Astrocyte (in vitro differentiated cells and primary cell): Measurements from ENCODE around the gene PLPP4. TPM values are rescaled to one million over a fixed set of nuclear protein-coding genes. Genes with fewer than 3 reads are reported as not detected.

Experiments used
- DNase-seq: peaks from one replicate; pipeline ENCODE4 v3.0.0-alpha.2; 2010; ENCODE audit warnings: low read depth
- FAIRE-seq: peaks from 2 replicates; lab custom pipeline; 2011; peaks lifted over from hg19 to GRCh38; lab: Jason Lieb, UNC
- H2AFZ ChIP-seq: 2 replicates; pipeline ENCODE4 v1.6.0; 2012; ENCODE audit warnings: low read depth, low read length, inconsistent platforms
- H3K27ac ChIP-seq: 2 replicates; pipeline ENCODE4 v1.5.1; 2011; ENCODE audit warnings: low read depth, low read length, inconsistent platforms
- H3K27me3 ChIP-seq: 2 replicates; pipeline ENCODE4 v1.6.0; 2011; ENCODE audit warnings: low read length, inconsistent platforms; ENCODE audit not compliant: insufficient read depth
- H3K36me3 ChIP-seq: 2 replicates; pipeline ENCODE4 v1.5.1; 2011; ENCODE audit warnings: low read length, inconsistent platforms; ENCODE audit not compliant: insufficient read depth
- H3K4me1 ChIP-seq: 2 replicates; pipeline ENCODE4 v1.5.1; 2011; ENCODE audit warnings: low read length, inconsistent platforms; ENCODE audit not compliant: insufficient read depth
- H3K4me2 ChIP-seq: 2 replicates; pipeline ENCODE4 v1.6.0; 2012; ENCODE audit warnings: low read length, inconsistent platforms
- H3K4me3 ChIP-seq: 2 replicates; pipeline ENCODE4 v1.5.1; 2011; ENCODE audit warnings: low read depth, mild to moderate bottlenecking, low read length, inconsistent platforms; ENCODE audit not compliant: insufficient read depth
- H3K79me2 ChIP-seq: 2 replicates; pipeline ENCODE4 v1.6.0; 2012; ENCODE audit warnings: mild to moderate bottlenecking, low read length, inconsistent platforms; ENCODE audit not compliant: insufficient read depth
- H3K9ac ChIP-seq: 2 replicates; pipeline ENCODE4 v1.6.0; 2012; ENCODE audit warnings: mild to moderate bottlenecking, low read length, inconsistent platforms
- H3K9me3 ChIP-seq: 2 replicates; pipeline ENCODE4 v1.5.1; 2012; ENCODE audit warnings: low read depth, mild to moderate bottlenecking, low read length, inconsistent platforms; ENCODE audit not compliant: insufficient read depth
- H4K20me1 ChIP-seq: 2 replicates; pipeline ENCODE4 v1.6.0; 2012; ENCODE audit warnings: low read length, inconsistent platforms; ENCODE audit not compliant: insufficient read depth
- H3K27ac Mint-ChIP-seq: one replicate; pipeline ENCODE4 v1.8.0; 2021; ENCODE audit warnings: mild to moderate bottlenecking, mixed read lengths; ENCODE audit not compliant: unreplicated experiment
- H3K27me3 Mint-ChIP-seq: one replicate; pipeline ENCODE4 v1.8.0; 2021; ENCODE audit warnings: low read depth, mixed read lengths; ENCODE audit not compliant: unreplicated experiment
- H3K36me3 Mint-ChIP-seq: one replicate; pipeline ENCODE4 v1.8.0; 2021; ENCODE audit warnings: low read depth, mixed read lengths; ENCODE audit not compliant: unreplicated experiment
- H3K4me1 Mint-ChIP-seq: one replicate; pipeline ENCODE4 v1.8.0; 2021; ENCODE audit warnings: low read depth, mixed read lengths; ENCODE audit not compliant: unreplicated experiment
- H3K4me3 Mint-ChIP-seq: one replicate; pipeline ENCODE4 v1.8.0; 2021; ENCODE audit warnings: mild to moderate bottlenecking, moderate library complexity, mixed read lengths; ENCODE audit not compliant: unreplicated experiment
- H3K9me3 Mint-ChIP-seq: one replicate; pipeline ENCODE4 v1.8.0; 2021; ENCODE audit warnings: mild to moderate bottlenecking, mixed read lengths; ENCODE audit not compliant: unreplicated experiment
- EZH2 ChIP-seq: IDR thresholded peaks from 2 replicates; pipeline ENCODE4 v1.6.1; 2012; ENCODE audit warnings: mild to moderate bottlenecking, low read length, inconsistent platforms; ENCODE audit not compliant: insufficient read depth
- total RNA-seq: library from RNA; stranded (reverse); gene quantifications from 2 replicates; pipeline ENCODE4 v1.2.1, GENCODE V29; 2021
- TF ChIP-seq, protein P1 (sequence below): IDR thresholded peaks from 2 replicates; pipeline ENCODE4 v1.5.1; 2011; ENCODE audit warnings: low read depth, mild to moderate bottlenecking, inconsistent platforms, low read length, moderate library complexity; ENCODE audit not compliant: insufficient read depth

The PLPP4 gene
- total RNA-seq, 1 donor from 2014 or later, result 44.1 TPM

DNA sequence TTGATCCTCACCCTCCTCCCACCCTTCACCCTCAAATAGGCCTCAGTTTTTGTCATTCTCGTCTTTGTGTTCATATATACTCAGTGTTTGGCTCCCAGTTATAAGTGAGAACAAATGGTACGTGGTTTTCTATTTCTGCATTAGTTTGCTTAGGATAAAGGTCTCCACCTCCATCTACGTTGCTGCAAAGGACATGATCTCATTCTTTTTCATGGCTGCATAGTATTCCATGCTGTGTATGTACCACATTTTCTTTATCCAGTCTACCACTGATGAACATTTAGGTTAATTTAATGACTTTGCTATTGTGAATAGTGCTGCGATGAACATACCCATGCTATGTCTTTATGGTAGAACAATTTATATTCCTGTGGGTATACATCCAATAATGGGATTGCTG lies 91.2 kb downstream of the PLPP4 start:
- Histone ChIP-seq H3K9ac (no peak overlapping the region), H2AFZ (no peak overlapping the region), H3K27me3 (no peaks in the 10 kb centered on the region), H3K4me1 (no peaks in the 10 kb centered on the region), H3K4me2 (no peak overlapping the region), H3K4me3 (no peak overlapping the region), H3K36me3 (peaks cover 4% of the 10 kb centered on the region), H4K20me1 (peaks cover 30% of the 10 kb centered on the region), H3K9me3 (no peaks in the 10 kb centered on the region), H3K27ac (no peak overlapping the region), H3K79me2 (no peaks in the 10 kb centered on the region)
- DNase-seq, result no peak
- no peak overlapping the region for H3K4me3 Mint-ChIP-seq
- no peak for TF ChIP-seq EZH2
- TF ChIP-seq, protein P1, sequence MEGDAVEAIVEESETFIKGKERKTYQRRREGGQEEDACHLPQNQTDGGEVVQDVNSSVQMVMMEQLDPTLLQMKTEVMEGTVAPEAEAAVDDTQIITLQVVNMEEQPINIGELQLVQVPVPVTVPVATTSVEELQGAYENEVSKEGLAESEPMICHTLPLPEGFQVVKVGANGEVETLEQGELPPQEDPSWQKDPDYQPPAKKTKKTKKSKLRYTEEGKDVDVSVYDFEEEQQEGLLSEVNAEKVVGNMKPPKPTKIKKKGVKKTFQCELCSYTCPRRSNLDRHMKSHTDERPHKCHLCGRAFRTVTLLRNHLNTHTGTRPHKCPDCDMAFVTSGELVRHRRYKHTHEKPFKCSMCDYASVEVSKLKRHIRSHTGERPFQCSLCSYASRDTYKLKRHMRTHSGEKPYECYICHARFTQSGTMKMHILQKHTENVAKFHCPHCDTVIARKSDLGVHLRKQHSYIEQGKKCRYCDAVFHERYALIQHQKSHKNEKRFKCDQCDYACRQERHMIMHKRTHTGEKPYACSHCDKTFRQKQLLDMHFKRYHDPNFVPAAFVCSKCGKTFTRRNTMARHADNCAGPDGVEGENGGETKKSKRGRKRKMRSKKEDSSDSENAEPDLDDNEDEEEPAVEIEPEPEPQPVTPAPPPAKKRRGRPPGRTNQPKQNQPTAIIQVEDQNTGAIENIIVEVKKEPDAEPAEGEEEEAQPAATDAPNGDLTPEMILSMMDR, result no peak
- FAIRE-seq, result no peak
- peaks cover 5% of the 10 kb centered on the region for H3K27me3 Mint-ChIP-seq
- H3K4me1 Mint-ChIP-seq, result no peaks in the 10 kb centered on the region
- H3K27ac Mint-ChIP-seq, result no peak overlapping the region
- H3K9me3 Mint-ChIP-seq, result peaks cover 12% of the 10 kb centered on the region
- peaks cover 42% of the 10 kb centered on the region for H3K36me3 Mint-ChIP-seq

DNA sequence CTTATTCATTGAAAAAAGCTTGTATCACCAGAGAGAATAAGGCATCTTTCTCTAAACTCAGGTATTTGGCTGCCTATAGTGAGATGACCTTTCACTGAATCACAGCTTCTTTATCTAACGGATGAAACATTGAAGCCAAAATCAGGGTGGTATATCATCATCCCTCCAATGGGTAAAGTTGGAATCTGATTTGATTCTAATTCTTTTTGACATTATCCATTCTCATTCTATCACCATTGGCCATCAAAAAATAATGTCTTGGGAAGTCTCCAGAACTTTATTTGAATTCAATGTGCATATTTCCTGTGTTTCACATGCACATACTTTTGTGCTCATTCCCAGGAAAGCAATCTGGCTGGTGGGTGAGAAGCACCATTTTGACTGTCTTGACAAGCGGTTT lies 95.2 kb downstream of the PLPP4 start:
- no peaks in the 10 kb centered on the region for H3K79me2 ChIP-seq
- H3K4me3 ChIP-seq, result no peak overlapping the region
- Mint-ChIP-seq H3K36me3 (peaks cover 32% of the 10 kb centered on the region), H3K4me3 (no peak overlapping the region), H3K4me1 (peaks cover 11% of the 10 kb centered on the region), H3K27ac (no peak overlapping the region), H3K9me3 (peaks cover 21% of the 10 kb centered on the region), H3K27me3 (no peaks in the 10 kb centered on the region)
- peaks cover 12% of the 10 kb centered on the region for H3K4me1 ChIP-seq
- no peak overlapping the region for H3K27ac ChIP-seq
- TF ChIP-seq EZH2, result no peak
- TF ChIP-seq, protein P1, result no peak
- no peak overlapping the region for H2AFZ ChIP-seq
- peaks cover 3% of the 10 kb centered on the region for H3K9me3 ChIP-seq
- no peak overlapping the region for H3K4me2 ChIP-seq
- H3K36me3 ChIP-seq, result peaks cover 4% of the 10 kb centered on the region
- H3K9ac ChIP-seq, result no peak overlapping the region
- no peak for DNase-seq
- no peaks in the 10 kb centered on the region for H3K27me3 ChIP-seq
- no peak for FAIRE-seq
- peaks cover 25% of the 10 kb centered on the region for H4K20me1 ChIP-seq

DNA sequence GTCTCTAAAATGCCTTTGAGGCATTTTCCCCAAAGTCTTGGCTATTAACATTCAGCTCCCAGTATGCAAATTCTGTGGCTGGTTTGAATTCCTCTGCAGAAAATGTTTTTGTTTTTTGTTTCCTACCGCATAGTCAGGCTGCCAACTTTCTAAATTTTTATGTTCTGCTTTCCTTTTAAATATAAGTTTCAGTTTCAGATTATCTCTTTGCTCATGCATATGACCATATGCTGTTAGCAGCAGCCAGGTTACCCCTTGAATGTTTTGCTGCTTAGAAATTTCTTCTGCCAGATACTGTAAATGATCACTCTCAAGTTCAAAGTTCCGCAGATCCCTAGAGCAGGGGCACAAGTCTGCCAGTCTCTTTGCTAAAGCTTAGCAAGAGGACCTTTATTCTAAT lies 96.9 kb downstream of the PLPP4 start:
- Histone ChIP-seq H3K79me2 (no peaks in the 10 kb centered on the region), H4K20me1 (peaks cover 26% of the 10 kb centered on the region), H3K27ac (no peak overlapping the region), H3K4me2 (no peak overlapping the region), H2AFZ (no peak overlapping the region), H3K4me1 (peaks cover 12% of the 10 kb centered on the region), H3K36me3 (peaks cover 4% of the 10 kb centered on the region), H3K9me3 (peaks cover 3% of the 10 kb centered on the region), H3K4me3 (no peak overlapping the region), H3K9ac (no peak overlapping the region), H3K27me3 (no peaks in the 10 kb centered on the region)
- TF ChIP-seq, protein P1, result no peak
- TF ChIP-seq EZH2, result no peak
- peaks cover 13% of the 10 kb centered on the region for H3K4me1 Mint-ChIP-seq
- DNase-seq (no peak), FAIRE-seq (no peak)
- H3K9me3 Mint-ChIP-seq, result peaks cover 12% of the 10 kb centered on the region
- no peak overlapping the region for H3K4me3 Mint-ChIP-seq
- no peaks in the 10 kb centered on the region for H3K27me3 Mint-ChIP-seq
- H3K27ac Mint-ChIP-seq, result no peak overlapping the region
- peaks cover 27% of the 10 kb centered on the region for H3K36me3 Mint-ChIP-seq
